ENCODE data around the gene PRSS36. TPM values are rescaled to one million over a fixed set of nuclear protein-coding genes. Genes with fewer than 3 reads are reported as not detected.

PRSS36 gene
- polyA plus RNA-seq, 1 donor, result 2.0 TPM

DNA sequence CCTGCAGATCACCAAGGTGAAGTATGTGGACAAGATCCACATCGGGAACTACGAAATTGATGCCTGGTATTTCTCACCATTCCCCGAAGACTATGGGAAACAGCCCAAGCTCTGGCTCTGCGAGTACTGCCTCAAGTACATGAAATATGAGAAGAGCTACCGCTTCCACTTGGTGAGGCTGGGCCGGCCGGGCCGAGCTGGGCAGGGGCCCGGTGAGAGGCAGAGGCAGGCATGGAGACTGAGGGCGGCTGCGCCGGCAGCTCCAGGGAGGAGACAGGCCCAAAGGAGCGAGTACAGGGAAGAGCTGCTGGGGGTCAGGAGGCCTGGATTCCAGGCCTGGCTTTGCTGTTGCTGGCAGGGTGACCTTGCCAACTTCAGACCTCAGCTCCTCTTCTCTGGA lies 22.7 kb downstream of the PRSS36 start:
- no CpG with 5 or more reads among the region's 13 CpGs for WGBS (ENCODE audit: insufficient coverage, low lambda C conversion rate)
- Histone ChIP-seq H3K27ac (ENCODE audit: low read length) (no peak overlapping the region), H3K9me3 (ENCODE audit: control insufficient read depth, low read depth, low read length) (no peaks in the 10 kb centered on the region), H3K4me3 (ENCODE audit: low read length) (no peak overlapping the region), H3K4me1 (ENCODE audit: control insufficient read depth, insufficient read depth, low read length) (peaks cover 49% of the 10 kb centered on the region), H3K27me3 (ENCODE audit: control insufficient read depth, insufficient read depth, low read length) (no peaks in the 10 kb centered on the region), H3K36me3 (ENCODE audit: control insufficient read depth, insufficient read depth, low read length) (peaks cover 66% of the 10 kb centered on the region)
- DNase-seq, result no peak

DNA sequence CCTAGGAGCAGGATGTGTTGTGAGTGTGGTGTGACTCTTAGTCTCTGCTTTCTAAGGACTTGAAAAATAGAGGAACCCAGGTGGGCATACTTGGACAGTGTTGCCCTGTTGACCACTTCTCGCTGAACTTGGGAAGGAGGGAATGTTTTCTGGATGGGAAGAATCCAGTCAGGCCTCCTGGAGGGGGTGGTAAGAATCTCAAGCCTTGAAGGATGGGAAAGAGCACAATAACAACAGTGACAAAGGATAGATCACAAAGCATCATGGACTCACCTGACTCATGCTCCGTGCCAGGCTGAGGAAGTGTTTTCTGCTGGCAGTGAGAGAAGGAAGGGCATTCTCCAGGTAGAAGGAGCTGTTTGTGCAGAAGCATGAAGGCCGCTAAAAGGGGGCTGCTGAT lies 24.0 kb downstream of the PRSS36 start:
- Histone ChIP-seq H3K4me3 (ENCODE audit: low read length) (no peak overlapping the region), H3K9me3 (ENCODE audit: control insufficient read depth, low read depth, low read length) (no peaks in the 10 kb centered on the region), H3K27ac (ENCODE audit: low read length) (no peak overlapping the region), H3K4me1 (ENCODE audit: control insufficient read depth, insufficient read depth, low read length) (peaks cover 37% of the 10 kb centered on the region), H3K27me3 (ENCODE audit: control insufficient read depth, insufficient read depth, low read length) (no peaks in the 10 kb centered on the region), H3K36me3 (ENCODE audit: control insufficient read depth, insufficient read depth, low read length) (peaks cover 62% of the 10 kb centered on the region)
- DNase-seq, result no peak
- no CpG with 5 or more reads among the region's 3 CpGs for WGBS (ENCODE audit: insufficient coverage, low lambda C conversion rate)

DNA sequence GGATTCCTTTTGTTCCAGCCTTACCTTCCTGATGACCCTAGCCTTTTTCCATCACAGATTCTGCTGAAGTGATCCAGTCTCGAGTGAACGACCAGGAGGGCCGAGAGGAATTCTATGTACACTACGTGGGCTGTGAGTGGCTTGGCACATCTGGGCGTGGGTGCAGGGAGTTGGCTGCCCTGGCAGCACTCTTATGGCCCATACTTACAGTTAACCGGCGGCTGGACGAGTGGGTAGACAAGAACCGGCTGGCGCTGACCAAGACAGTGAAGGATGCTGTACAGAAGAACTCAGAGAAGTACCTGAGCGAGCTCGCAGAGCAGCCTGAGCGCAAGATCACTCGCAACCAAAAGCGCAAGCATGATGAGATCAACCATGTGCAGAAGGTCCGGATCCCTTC lies 29.7 kb downstream of the PRSS36 start:
- H3K27ac ChIP-seq (ENCODE audit: low read length), result no peak overlapping the region
- no peak overlapping the region for H3K4me3 ChIP-seq (ENCODE audit: low read length)
- WGBS (ENCODE audit: insufficient coverage, low lambda C conversion rate), result no CpG with 5 or more reads among the region's 16 CpGs
- H3K9me3 ChIP-seq (ENCODE audit: control insufficient read depth, low read depth, low read length), result no peaks in the 10 kb centered on the region
- H3K27me3 ChIP-seq (ENCODE audit: control insufficient read depth, insufficient read depth, low read length), result no peaks in the 10 kb centered on the region
- peaks cover 7% of the 10 kb centered on the region for H3K4me1 ChIP-seq (ENCODE audit: control insufficient read depth, insufficient read depth, low read length)
- H3K36me3 ChIP-seq (ENCODE audit: control insufficient read depth, insufficient read depth, low read length), result peaks cover 40% of the 10 kb centered on the region
- DNase-seq, result no peak

DNA sequence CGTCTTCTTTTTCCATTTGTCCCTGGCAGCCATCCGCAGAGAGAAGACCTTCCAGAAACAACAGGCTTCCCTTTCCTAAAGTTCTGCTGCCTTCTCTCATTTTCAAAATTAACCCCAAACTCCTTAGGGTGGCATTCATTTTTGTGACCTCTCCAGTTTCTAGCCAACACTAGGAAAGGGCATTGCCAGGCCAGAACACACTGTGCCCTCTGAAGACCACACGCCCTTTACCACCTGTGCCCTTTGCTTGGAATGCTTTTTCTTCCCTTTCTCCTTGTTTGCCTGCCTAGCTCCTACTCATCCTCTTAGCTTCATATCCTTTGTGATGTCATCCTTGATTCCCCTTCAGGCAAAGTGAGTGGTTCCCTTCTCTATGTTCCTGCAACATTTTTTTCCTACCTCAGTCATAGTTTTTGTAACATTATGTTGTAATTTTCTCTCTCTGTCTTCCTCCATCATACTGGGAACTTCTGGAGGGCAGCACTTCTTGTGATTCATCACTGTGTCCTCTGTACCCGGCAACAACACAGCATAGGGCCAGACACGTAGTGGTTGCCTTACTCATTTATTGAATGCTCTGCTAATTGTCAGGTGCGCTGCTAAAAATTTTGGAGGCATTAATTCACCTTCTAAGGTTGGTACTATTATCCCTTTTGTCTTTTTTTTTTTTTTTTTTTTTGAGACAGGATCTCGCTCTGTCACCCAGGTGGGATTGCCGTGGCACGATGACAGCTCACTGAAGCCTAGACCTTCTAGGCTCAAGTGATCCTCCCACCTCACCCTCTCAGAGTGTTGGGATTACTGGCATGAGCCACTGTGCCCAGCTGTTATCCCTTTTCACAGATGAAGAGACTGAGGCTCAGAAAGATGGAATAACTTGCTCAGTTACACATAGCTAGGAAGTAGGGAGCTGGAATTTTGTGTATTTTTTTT lies 31.4 kb downstream of the PRSS36 start:
- Histone ChIP-seq H3K9me3 (ENCODE audit: control insufficient read depth, low read depth, low read length) (no peaks in the 10 kb centered on the region), H3K27me3 (ENCODE audit: control insufficient read depth, insufficient read depth, low read length) (no peaks in the 10 kb centered on the region), H3K27ac (ENCODE audit: low read length) (peak overlapping the region; percentile 95), H3K4me3 (ENCODE audit: low read length) (peak overlapping the region; percentile 63), H3K36me3 (ENCODE audit: control insufficient read depth, insufficient read depth, low read length) (peaks cover 30% of the 10 kb centered on the region), H3K4me1 (ENCODE audit: control insufficient read depth, insufficient read depth, low read length) (peaks cover 11% of the 10 kb centered on the region)
- peak in 1 of 2 donors; percentile 38 for DNase-seq
- WGBS (ENCODE audit: insufficient coverage, low lambda C conversion rate), result 0% methylated on average over 2 of the region's 9 CpGs

GRCh38 chr16:31117384-31118222 lies 32.3 kb downstream of the PRSS36 start, which contains the start of gene KAT8:
KAT8 (plus strand) TSS chr16:31117664; CDS start chr16:31117682, 18 bp downstream.
- WGBS (ENCODE audit: insufficient coverage, low lambda C conversion rate), result 0% methylated on average over 1 of the region's 68 CpGs
- Histone ChIP-seq H3K4me1 (ENCODE audit: control insufficient read depth, insufficient read depth, low read length) (peaks cover 11% of the 10 kb centered on the region), H3K4me3 (ENCODE audit: low read length) (peak within 1 kb of the TSS; percentile 63), H3K9me3 (ENCODE audit: control insufficient read depth, low read depth, low read length) (no peaks in the 10 kb centered on the region), H3K36me3 (ENCODE audit: control insufficient read depth, insufficient read depth, low read length) (peaks cover 33% of the 10 kb centered on the region), H3K27me3 (ENCODE audit: control insufficient read depth, insufficient read depth, low read length) (no peaks in the 10 kb centered on the region), H3K27ac (ENCODE audit: low read length) (peak within 1 kb of the TSS; percentile 95)
- peak; percentile 97 to 98 for DNase-seq

GRCh38 chr16:31114468-31114867 lies 35.4 kb downstream of the PRSS36 start:
- Histone ChIP-seq H3K9me3 (ENCODE audit: control insufficient read depth, low read depth, low read length) (no peaks in the 10 kb centered on the region), H3K36me3 (ENCODE audit: control insufficient read depth, insufficient read depth, low read length) (peaks cover 36% of the 10 kb centered on the region), H3K27me3 (ENCODE audit: control insufficient read depth, insufficient read depth, low read length) (no peaks in the 10 kb centered on the region), H3K4me1 (ENCODE audit: control insufficient read depth, insufficient read depth, low read length) (peaks cover 11% of the 10 kb centered on the region), H3K4me3 (ENCODE audit: low read length) (no peak overlapping the region), H3K27ac (ENCODE audit: low read length) (no peak overlapping the region)
- WGBS (ENCODE audit: insufficient coverage, low lambda C conversion rate), result 90% methylated on average over 2 of the region's 8 CpGs
- no peak for DNase-seq

DNA sequence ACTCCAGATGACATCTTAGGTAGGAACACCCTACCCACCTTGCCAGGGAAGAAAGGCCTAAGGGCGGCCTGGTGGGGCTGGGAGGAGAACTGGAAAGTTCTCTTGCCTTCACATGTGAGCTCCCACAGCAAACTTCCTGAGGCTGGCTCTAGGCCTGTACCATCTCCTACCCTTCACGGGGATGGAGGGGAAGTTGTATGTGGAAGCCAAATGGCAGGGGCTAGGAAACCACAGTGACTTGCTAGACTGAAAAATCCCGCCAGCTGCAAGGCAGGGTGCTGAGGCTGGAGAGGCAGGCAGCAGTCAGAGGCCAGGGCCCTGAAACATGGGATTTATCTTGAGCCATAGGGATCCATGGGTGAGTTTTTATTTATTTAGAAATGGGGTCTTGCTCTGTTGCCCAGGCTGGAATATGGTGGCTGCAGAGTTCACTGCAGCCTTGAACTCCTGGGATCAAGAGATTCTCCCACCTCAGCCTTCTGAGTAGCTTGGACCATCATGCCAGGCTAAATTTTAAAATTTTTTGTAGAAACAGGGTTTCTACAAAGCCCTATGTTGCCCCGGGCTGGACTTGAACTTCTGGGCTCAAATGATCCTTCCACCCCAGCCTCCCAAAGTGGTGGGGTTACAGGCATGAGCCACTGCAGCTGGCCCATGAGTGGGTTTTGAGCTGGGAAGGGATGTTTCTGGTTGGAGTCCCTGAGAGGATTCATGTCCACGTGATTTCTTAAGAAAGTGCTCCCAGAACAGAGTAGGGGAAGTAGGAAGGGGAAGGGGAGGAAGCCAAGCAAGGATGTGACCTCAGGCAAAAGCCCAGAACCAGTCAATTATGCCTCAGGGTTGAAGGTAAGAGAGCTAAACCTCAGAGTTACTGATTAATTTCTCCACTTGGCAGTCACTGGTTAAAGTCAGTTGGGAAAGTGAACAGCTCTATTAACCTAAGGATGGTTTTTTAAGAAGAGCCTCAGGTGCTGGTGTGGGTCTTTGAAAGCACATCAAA lies 36.4 kb downstream of the PRSS36 start:
- peak in 1 of 2 donors; percentile 42 for DNase-seq
- no CpG with 5 or more reads among the region's 5 CpGs for WGBS (ENCODE audit: insufficient coverage, low lambda C conversion rate)
- H3K36me3 ChIP-seq (ENCODE audit: control insufficient read depth, insufficient read depth, low read length), result peaks cover 33% of the 10 kb centered on the region
- no peaks in the 10 kb centered on the region for H3K27me3 ChIP-seq (ENCODE audit: control insufficient read depth, insufficient read depth, low read length)
- no peak overlapping the region for H3K4me3 ChIP-seq (ENCODE audit: low read length)
- peak overlapping the region; percentile 29 for H3K27ac ChIP-seq (ENCODE audit: low read length)
- H3K4me1 ChIP-seq (ENCODE audit: control insufficient read depth, insufficient read depth, low read length), result peaks cover 11% of the 10 kb centered on the region
- no peaks in the 10 kb centered on the region for H3K9me3 ChIP-seq (ENCODE audit: control insufficient read depth, low read depth, low read length)

DNA sequence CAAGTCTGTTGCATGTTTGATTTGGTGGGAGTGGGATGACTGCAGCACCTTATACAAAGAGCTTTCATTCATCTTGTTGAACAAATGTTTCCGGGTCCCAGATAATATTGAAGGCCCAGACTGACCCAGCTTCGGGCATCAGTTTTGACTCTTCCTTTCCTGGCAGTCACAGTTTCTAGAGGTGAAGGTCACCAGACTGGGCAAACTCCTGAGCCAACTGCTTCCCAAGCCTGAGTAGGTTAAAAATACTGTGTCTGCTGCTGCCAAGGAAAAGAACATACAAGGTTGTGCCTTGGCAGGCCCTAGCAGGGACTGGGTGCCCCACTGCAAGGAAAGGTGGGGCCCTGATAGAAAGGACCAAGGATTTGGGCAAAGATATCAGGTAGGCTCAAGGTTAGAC lies 37.2 kb downstream of the PRSS36 start:
- Histone ChIP-seq H3K4me3 (ENCODE audit: low read length) (no peak overlapping the region), H3K27ac (ENCODE audit: low read length) (no peak overlapping the region), H3K9me3 (ENCODE audit: control insufficient read depth, low read depth, low read length) (no peaks in the 10 kb centered on the region), H3K4me1 (ENCODE audit: control insufficient read depth, insufficient read depth, low read length) (peaks cover 11% of the 10 kb centered on the region), H3K27me3 (ENCODE audit: control insufficient read depth, insufficient read depth, low read length) (no peaks in the 10 kb centered on the region), H3K36me3 (ENCODE audit: control insufficient read depth, insufficient read depth, low read length) (peaks cover 33% of the 10 kb centered on the region)
- DNase-seq, result no peak
- no CpG with 5 or more reads among the region's 2 CpGs for WGBS (ENCODE audit: insufficient coverage, low lambda C conversion rate)

DNA sequence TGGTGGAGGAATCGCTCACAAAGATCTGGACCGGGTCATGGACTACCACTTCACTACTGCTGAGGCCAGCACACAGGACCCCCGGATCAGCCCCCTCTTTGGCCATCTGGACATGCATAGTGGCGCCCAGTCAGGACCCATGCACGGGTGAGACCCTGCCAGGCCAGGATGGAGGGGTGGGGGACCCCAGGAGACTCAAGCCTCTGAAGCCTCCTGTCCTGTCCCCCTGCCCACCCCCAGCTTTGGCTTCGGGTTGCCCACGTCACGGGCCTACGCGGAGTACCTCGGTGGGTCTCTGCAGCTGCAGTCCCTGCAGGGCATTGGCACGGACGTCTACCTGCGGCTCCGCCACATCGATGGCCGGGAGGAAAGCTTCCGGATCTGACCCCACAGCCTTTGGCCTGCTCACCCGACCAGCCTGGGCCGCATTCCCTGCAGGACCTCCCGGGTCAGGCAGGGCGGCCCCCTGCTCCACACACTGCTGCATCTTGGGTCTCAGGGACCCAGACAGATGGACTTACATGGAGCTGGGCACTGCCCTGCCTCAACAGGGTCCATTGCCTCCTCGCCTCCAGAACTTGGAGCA lies 37.9 kb downstream of the PRSS36 start:
- Histone ChIP-seq H3K27ac (ENCODE audit: low read length) (no peak overlapping the region), H3K36me3 (ENCODE audit: control insufficient read depth, insufficient read depth, low read length) (peaks cover 33% of the 10 kb centered on the region), H3K4me1 (ENCODE audit: control insufficient read depth, insufficient read depth, low read length) (peaks cover 11% of the 10 kb centered on the region), H3K27me3 (ENCODE audit: control insufficient read depth, insufficient read depth, low read length) (no peaks in the 10 kb centered on the region), H3K4me3 (ENCODE audit: low read length) (no peak overlapping the region), H3K9me3 (ENCODE audit: control insufficient read depth, low read depth, low read length) (no peaks in the 10 kb centered on the region)
- DNase-seq, result no peak
- no CpG with 5 or more reads among the region's 23 CpGs for WGBS (ENCODE audit: insufficient coverage, low lambda C conversion rate)

Measured in large intestine (tissue), 3 donors.